Endothelial cell of umbilical vein (primary cell): ENCODE measurements around the gene TTI1. TPM values are rescaled to one million over a fixed set of nuclear protein-coding genes. Genes with fewer than 3 reads are reported as not detected.

ENCODE experiments used
- BruUV-seq: library from RNA; stranded (reverse); fragments of 400-500 nt; replicated peaks from 2 replicates; lab custom pipeline; 2021; lab: Mats Ljungman, UMichigan
- CTCF ChIA-PET: fragments of 300-600, 350-600 bp; sonication (Branson Sonifier 250); formaldehyde crosslinking; loops from one replicate; lab custom pipeline; 2021; ENCODE audit warnings: antibody characterized with exemption, inconsistent platforms; lab: Charles Lee
- POLR2A ChIA-PET: fragments of 300-600, 350-600 bp; sonication (Branson Sonifier 250); formaldehyde crosslinking; loops from one replicate; lab custom pipeline; 2021; ENCODE audit warnings: antibody characterized with exemption, inconsistent platforms; lab: Charles Lee
- DNase-seq: peaks from one replicate; pipeline ENCODE4 v3.0.0-alpha.2; 2011; ENCODE audit warnings: low read depth, low spot score
- FAIRE-seq: peaks from 2 replicates; lab custom pipeline; 2011; peaks lifted over from hg19 to GRCh38; lab: Jason Lieb, UNC
- H2AFZ ChIP-seq: 2 replicates; pipeline ENCODE4 v1.6.0; 2012; ENCODE audit warnings: low read depth, low read length, control low read depth, inconsistent platforms
- H3K27ac ChIP-seq: 2 replicates; pipeline ENCODE4 v1.5.1; 2011; ENCODE audit warnings: low read depth, mild to moderate bottlenecking, control low read depth, low read length, moderate library complexity; ENCODE audit not compliant: insufficient read depth
- H3K27me3 ChIP-seq, 2 experiments: 2 replicates each; pipeline versions ENCODE4 v1.6.0 to v1.6.1; 2011; ENCODE audit warnings: low read length in 2 of 2, mixed read lengths in 1 of 2; ENCODE audit not compliant: control insufficient read depth in 2 of 2, insufficient read depth in 2 of 2
- H3K36me3 ChIP-seq, 2 experiments: 2 replicates in 1 of 2; 3 replicates in 1 of 2; pipeline ENCODE4 v1.5.1; 2011; ENCODE audit warnings: low read length in 2 of 2, mild to moderate bottlenecking in 1 of 2, moderate library complexity in 1 of 2; ENCODE audit not compliant: control insufficient read depth in 2 of 2, insufficient read depth in 2 of 2; ENCODE audit errors: extremely low read depth in 1 of 2
- H3K4me1 ChIP-seq: 3 replicates; pipeline ENCODE4 v1.5.1; 2011; ENCODE audit warnings: mild to moderate bottlenecking, low read length; ENCODE audit not compliant: control insufficient read depth, insufficient read depth; ENCODE audit errors: extremely low read depth
- H3K4me2 ChIP-seq: 2 replicates; pipeline ENCODE4 v1.6.1; 2011; ENCODE audit warnings: low read length, control low read depth, mixed read lengths; ENCODE audit not compliant: insufficient read depth
- H3K4me3 ChIP-seq, 3 experiments: fragments of 200-600 bp in 1 of 3; sonication (generic), shearing (Covaris generic) in 1 of 3; replicated peaks in 1 of 3; 2 replicates each; pipeline ENCODE4 v1.5.1; 2011 to 2016; ENCODE audit warnings: control low read depth in 3 of 3, low read length in 3 of 3, mild to moderate bottlenecking in 2 of 3, inconsistent platforms in 1 of 3, low read depth in 1 of 3, moderate library complexity in 1 of 3; ENCODE audit not compliant: insufficient read depth in 1 of 3
- H3K79me2 ChIP-seq: 2 replicates; pipeline ENCODE4 v1.6.0; 2012; ENCODE audit warnings: low read length, inconsistent platforms; ENCODE audit not compliant: control insufficient read depth, insufficient read depth
- H3K9ac ChIP-seq: replicated peaks from 2 replicates; pipeline ENCODE3; 2011; ENCODE audit warnings: low read length, control low read depth; ENCODE audit not compliant: insufficient read depth; ENCODE audit errors: extremely low read depth
- H3K9me1 ChIP-seq: replicated peaks from 3 replicates; pipeline ENCODE4 v1.6.0; 2011; ENCODE audit warnings: mild to moderate bottlenecking, low read length; ENCODE audit not compliant: control insufficient read depth, insufficient read depth; ENCODE audit errors: extremely low read depth
- H3K9me3 ChIP-seq: replicated peaks from 2 replicates; pipeline ENCODE4 v1.5.1; 2012; ENCODE audit warnings: low read length, inconsistent platforms; ENCODE audit not compliant: control insufficient read depth, insufficient read depth
- H4K20me1 ChIP-seq: replicated peaks from 2 replicates; pipeline ENCODE3; 2011; ENCODE audit warnings: mild to moderate bottlenecking, low read length; ENCODE audit not compliant: control insufficient read depth, insufficient read depth; ENCODE audit errors: extremely low read depth
- CTCF ChIP-seq, 2 donors: IDR thresholded peaks; 1 replicate in 1 of 2; 2 replicates in 1 of 2; pipeline ENCODE4 v1.5.1; 2011; ENCODE audit warnings: low read length in 2 of 2, mild to moderate bottlenecking in 2 of 2, moderate library complexity in 2 of 2, control low read depth in 1 of 2, inconsistent platforms in 1 of 2, low read depth in 1 of 2; ENCODE audit not compliant: insufficient read depth in 1 of 2; ENCODE audit errors: extremely low read depth in 1 of 2
- EZH2 ChIP-seq: IDR thresholded peaks from 2 replicates; pipeline ENCODE4 v1.6.1; 2012; ENCODE audit warnings: borderline replicate concordance, low read depth, mild to moderate bottlenecking, moderate library complexity, low read length, inconsistent platforms; ENCODE audit not compliant: severe bottlenecking
- FOS ChIP-seq: IDR thresholded peaks from 2 replicates; pipeline ENCODE4 v1.6.1; 2011; ENCODE audit warnings: mild to moderate bottlenecking, low read length, moderate library complexity, borderline replicate concordance; ENCODE audit not compliant: insufficient read depth
- GATA2 ChIP-seq: IDR thresholded peaks from 2 replicates; pipeline ENCODE4 v1.7.0; 2011; ENCODE audit warnings: low read depth, mild to moderate bottlenecking, moderate library complexity, mixed read lengths, low read length; ENCODE audit not compliant: insufficient read length, insufficient read depth
- JUN ChIP-seq: IDR thresholded peaks from 2 replicates; pipeline ENCODE4 v1.6.1; 2011; ENCODE audit warnings: borderline replicate concordance, low read depth; ENCODE audit not compliant: insufficient read length, insufficient read depth
- MAX ChIP-seq: IDR thresholded peaks from 2 replicates; pipeline ENCODE4 v1.6.1; 2011; ENCODE audit not compliant: insufficient read depth, insufficient read length
- MYC ChIP-seq: IDR thresholded peaks from one replicate; pipeline ENCODE4 v1.6.1; 2011; ENCODE audit warnings: mild to moderate bottlenecking, low read depth, low read length
- POLR2A ChIP-seq: IDR thresholded peaks from 2 replicates; pipeline ENCODE4 v1.6.1; 2012; ENCODE audit warnings: low read depth, mild to moderate bottlenecking, control low read depth, low read length
- POLR2AphosphoS5 ChIP-seq: IDR thresholded peaks from 2 replicates; pipeline ENCODE4 v1.6.1; 2012; ENCODE audit warnings: low read depth, mild to moderate bottlenecking, control low read depth, low read length, moderate library complexity; ENCODE audit not compliant: insufficient read depth
- dilution Hi-C: fragments of 300-500 bp; cut with MboI; formaldehyde crosslinking; loops from one replicate; pipeline ENCODE4 v1.15.0; 2019; ENCODE audit warnings: low sequenced_read_pairs; ENCODE audit not compliant: extremely low pct_ligation_motif_present
- intact Hi-C: fragments of 100-400 bp; cut with micrococcal nuclease; formaldehyde crosslinking; loops from one replicate; pipeline ENCODE4 v1.10.0; 2022
- polyA plus RNA-seq, 4 experiments: library from polyadenylated mRNA; depleted of rRNA in 3 of 4; stranded (reverse) in 3 of 4; unstranded in 1 of 4; fragments of >200 nt; gene quantifications; 2 replicates each; pipeline versions ENCODE4 v1.2.1 to v1.2.3, GENCODE V29; 2011 to 2012; ENCODE audit warnings: missing spikeins in 1 of 4
- total RNA-seq: library from RNA; stranded (reverse); gene quantifications from 2 replicates; pipeline ENCODE4 v1.2.3, GENCODE V29; 2021

The TTI1 gene
- total and polyA plus RNA-seq, 2 donors (not counting 3 experiments of a cell fraction or from before 2014, with no cell fraction given) = 13.2 to 23.2 TPM

- Histone ChIP-seq H3K27ac (no peak overlapping the region), H2AFZ (no peak overlapping the region), H3K4me3 (no peak overlapping the region), H3K9ac (no peak overlapping the region), H3K4me2 (no peak overlapping the region), H3K9me3 (no peaks in the 10 kb centered on the region), H3K79me2 (peaks cover 17% of the 10 kb centered on the region), H3K9me1 (no peaks in the 10 kb centered on the region), H3K4me1 (peaks cover 11% of the 10 kb centered on the region), H3K36me3 (peaks cover 14 to 23% of the 10 kb centered on the region in 2 experiments), H3K27me3 (no peaks in the 10 kb centered on the region), H4K20me1 (no peaks in the 10 kb centered on the region)
- POLR2A ChIA-PET = no interaction called here
- CTCF ChIA-PET = interaction anchor here (2.1 kb wide), 1 partner anchor 209 kb away, joined by 6 read pairs; no protein-coding TSS in a partner anchor
- DNase-seq = no peak
- no peak for FAIRE-seq
- dilution Hi-C loops = no loop called here
- no TSS peak for BruUV-seq
- TF ChIP-seq JUN (no peak), CTCF (IDR thresholded peaks at IDR 0.05; ENCODE audit: extremely low read depth in 1 of 2, insufficient read depth in 1 of 2, low read depth in 1 of 2, low read length in 2 of 2) (no peak), GATA2 (no peak), POLR2A (no peak), FOS (no peak), MYC (no peak), POLR2AphosphoS5 (no peak), EZH2 (no peak), MAX (no peak)
- intact Hi-C loops = no loop called here
These were observed 20.9 kb downstream of the TTI1 start for GRCh38 chr20:38012332-38012731.
